Right lobe of liver (tissue), 6 donors: ENCODE data around the gene ITPR1. TPM values are rescaled to one million over a fixed set of nuclear protein-coding genes. Genes with fewer than 3 reads are reported as not detected.
A peak's percentile ranks its signal among the peaks of the same experiment; 100 is the strongest.

Experiments
- ATAC-seq, 4 donors: fragments of 200-7000 bp; cut with Tn5 transposase; one replicate each; pipeline ENCODE4 v1.9.1; 2020; ENCODE audit warnings: mild to moderate bottlenecking in 4 of 4, moderate library complexity in 4 of 4
- DNase-seq, 3 donors: peaks; one replicate each; pipeline ENCODE4 v3.0.0-alpha.2; 2020
- H3K27ac ChIP-seq, 3 donors: fragments of 200-600 bp; one replicate each; pipeline ENCODE4 v1.8.0; 2022
- H3K27me3 ChIP-seq, 2 donors: fragments of 200-600 bp; one replicate each; pipeline ENCODE4 v1.8.0; 2022
- H3K36me3 ChIP-seq, 4 donors: fragments of 200-600 bp; sonication (generic) in 1 of 4; one replicate each; pipeline versions ENCODE4 v1.5.1 to v1.8.0; 2017 to 2022; ENCODE audit warnings: control low read depth in 1 of 4
- H3K4me1 ChIP-seq, 4 donors: fragments of 200-600 bp; sonication (generic) in 1 of 4; one replicate each; pipeline versions ENCODE4 v1.5.1 to v1.8.0; 2017 to 2022; ENCODE audit warnings: control low read depth in 1 of 4
- H3K4me3 ChIP-seq, 3 donors: fragments of 200-600 bp; one replicate each; pipeline ENCODE4 v1.8.0; 2022
- H3K9me3 ChIP-seq, 4 donors: fragments of 200-600 bp; sonication (generic) in 1 of 4; one replicate each; pipeline versions ENCODE4 v1.5.1 to v1.8.0; 2017 to 2022; ENCODE audit warnings: control low read depth in 1 of 4
- CTCF ChIP-seq, 4 donors: fragments of 200-600 bp in 3 of 4; fragments of 450-650 bp in 1 of 4; IDR thresholded peaks; one replicate each; pipeline versions ENCODE4 v1.5.1 to v1.8.0; 2016 to 2022; ENCODE audit warnings: antibody characterized with exemption in 4 of 4, mild to moderate bottlenecking in 2 of 4
- POLR2A ChIP-seq: fragments of 450-650 bp; IDR thresholded peaks from one replicate; pipeline ENCODE4 v1.6.1; 2017; ENCODE audit warnings: antibody characterized with exemption, mild to moderate bottlenecking
- WGBS: methylation state at CpG from one replicate; pipeline ENCODE4 v1.1.6; 2018; ENCODE audit warnings: low coverage, low lambda C conversion rate; ENCODE audit not compliant: insufficient coverage; ENCODE audit errors: missing lambda C conversion rate; 5-methylcytosine and 5-hydroxymethylcytosine counted together
- intact Hi-C, 2 donors: fragments of 100-400 bp; cut with DNase I; formaldehyde crosslinking; loops; one replicate each; pipeline versions ENCODE4 v1.11.2 to v1.14.1; 2022
- total RNA-seq, 6 experiments: library from RNA; depleted of rRNA in 2 of 6; stranded (reverse); fragments of >200 nt in 2 of 6; fragmentation: NEBNext Ultra II Directional in 3 of 6; extraction: Animal tissue kit (Norgen Biotek cat#: 25700) in 3 of 6; gene quantifications; one replicate each; pipeline versions ENCODE4 v1.1.0 to v1.2.4, GENCODE V29; 2016 to 2023
- donor health status: DM: no; HTN: yes; CAD: no.
- donor health status: DM: no; HTN: no; CAD: no.
- donor health status: DM: no; HTN: no; CAD: no.
- donor health status: DM: no; HTN: yes; CAD: no.
- donor health status: DM: no; HTN: yes; CAD: no.

ITPR1 gene
- total RNA-seq, 6 experiments from 2014 or later = 6.5 to 16.2 (median 11.5) TPM

DNA sequence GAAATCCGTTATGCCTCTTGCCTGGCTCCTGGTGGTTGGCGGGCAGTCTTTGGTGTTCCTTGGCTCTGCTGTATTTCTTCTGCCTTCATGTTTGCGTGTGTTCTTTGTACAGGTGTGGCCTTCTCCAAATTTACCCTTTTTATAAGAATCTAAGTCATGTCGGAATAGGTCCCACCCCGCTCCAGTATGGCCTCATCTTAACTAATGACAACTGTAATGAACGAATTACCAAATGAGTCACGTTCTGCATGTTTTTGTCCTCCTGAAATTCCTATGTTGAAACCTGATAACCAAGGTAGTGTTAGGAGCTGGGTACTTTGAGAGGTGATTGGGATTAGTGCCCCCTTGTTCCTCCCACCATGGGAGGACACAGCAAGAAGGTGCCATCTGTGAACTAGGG, 71.1 kb downstream of the ITPR1 start:
- intact Hi-C loops = no loop called here
- 83% methylated on average over 2 of the region's 7 CpGs for WGBS
- no peak overlapping the region for H3K27ac ChIP-seq

GRCh38 chr3:4564928-4565586, 71.9 kb downstream of the ITPR1 start:
- H3K4me1 ChIP-seq = peaks cover 0 to 26% (median 12%) of the 10 kb centered on the region in 4 donors
- no peak overlapping the region for H3K4me3 ChIP-seq
- intact Hi-C loops = no loop called here
- H3K27ac ChIP-seq = peak overlapping the region in 2 of 3 donors; percentile 51 to 69
- no peak for TF ChIP-seq CTCF (IDR thresholded peaks at IDR 0.05)
- TF ChIP-seq POLR2A = no peak
- no peaks in the 10 kb centered on the region for H3K27me3 ChIP-seq
- 71% methylated on average over 5 of the region's 5 CpGs for WGBS
- no peaks in the 10 kb centered on the region for H3K9me3 ChIP-seq
- ATAC-seq (no peak), DNase-seq (no peak)
- H3K36me3 ChIP-seq = no peaks in the 10 kb centered on the region

More for the DNA sequence above, 71.1 kb downstream of the ITPR1 start:
- TF ChIP-seq POLR2A = no peak
- no peak for TF ChIP-seq CTCF (IDR thresholded peaks at IDR 0.05)
- no peaks in the 10 kb centered on the region for H3K27me3 ChIP-seq
- H3K4me1 ChIP-seq = peaks cover 0 to 26% (median 12%) of the 10 kb centered on the region in 4 donors
- no peak for ATAC-seq
- DNase-seq = no peak
- H3K36me3 ChIP-seq = no peaks in the 10 kb centered on the region
- no peaks in the 10 kb centered on the region for H3K9me3 ChIP-seq
- no peak overlapping the region for H3K4me3 ChIP-seq

DNA sequence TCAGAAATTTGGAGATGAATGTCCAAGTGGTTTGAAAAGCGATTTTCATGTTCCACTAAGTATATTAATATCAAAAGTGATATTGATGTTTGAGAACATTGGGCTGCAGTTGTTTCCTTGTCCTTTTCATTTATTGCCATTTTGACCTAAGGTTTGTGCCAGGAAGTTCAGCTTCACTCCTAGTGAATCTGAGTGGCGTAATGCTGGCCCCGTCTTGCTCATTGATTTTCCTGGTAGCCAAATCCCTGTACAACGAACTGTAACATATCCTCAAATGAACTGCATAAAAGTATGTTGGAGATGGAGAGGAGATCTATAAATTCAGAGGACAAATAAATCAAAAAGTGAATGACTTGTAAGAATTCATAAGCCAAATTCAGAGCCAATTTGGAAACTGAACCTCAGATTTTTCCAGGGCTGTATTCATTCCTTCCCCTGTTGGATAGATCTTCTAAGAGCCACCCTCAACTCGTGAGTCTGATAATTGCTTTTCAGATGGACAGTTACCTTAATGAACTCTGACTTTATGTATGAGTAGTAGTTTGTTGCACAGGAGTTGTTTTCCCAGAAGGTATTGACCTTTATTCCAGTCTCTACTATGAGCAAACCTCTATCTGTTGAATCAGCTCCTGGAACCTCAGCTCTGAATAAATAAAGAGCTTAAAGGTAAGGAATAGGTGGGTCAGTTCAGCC, 72.8 kb downstream of the ITPR1 start:
- 13% methylated on average over 5 of the region's 5 CpGs for WGBS
- intact Hi-C loops = no loop called here
- Histone ChIP-seq H3K4me3 (peak overlapping the region in 1 of 3 donors; percentile 13), H3K27me3 (no peaks in the 10 kb centered on the region), H3K27ac (peak overlapping the region; percentile 44 to 69 (median 51)), H3K36me3 (no peaks in the 10 kb centered on the region), H3K9me3 (no peaks in the 10 kb centered on the region), H3K4me1 (peaks cover 0 to 34% (median 12%) of the 10 kb centered on the region in 4 donors)
- peak in 2 of 3 donors; percentile 35 to 61 for DNase-seq
- ATAC-seq = peak; percentile 91 to 94 (median 93)
- TF ChIP-seq CTCF (IDR thresholded peaks at IDR 0.05) (no peak), POLR2A (no peak)

DNA sequence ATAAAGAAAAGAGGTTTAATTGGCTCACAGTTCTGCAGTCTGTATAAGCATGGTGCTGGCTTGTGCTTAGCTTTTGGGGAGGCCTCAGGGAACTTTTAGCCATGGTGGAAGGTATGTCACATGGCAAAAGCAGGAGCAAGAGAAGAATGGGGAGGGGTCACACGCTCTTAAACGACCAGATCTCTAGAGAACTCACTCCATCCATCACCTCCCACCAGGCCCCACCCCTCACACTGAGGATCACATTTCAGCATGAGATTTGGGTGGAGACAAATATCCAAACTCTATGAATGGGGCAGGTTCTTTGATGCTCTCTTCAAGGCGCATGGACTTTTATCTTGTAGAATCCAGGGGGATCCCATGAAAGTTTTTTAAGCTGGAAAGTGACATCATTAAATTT, 75.7 kb downstream of the ITPR1 start:
- 87% methylated on average over 3 of the region's 3 CpGs for WGBS
- H3K27me3 ChIP-seq = no peaks in the 10 kb centered on the region
- intact Hi-C loops = no loop called here
- no peak overlapping the region for H3K4me3 ChIP-seq
- no peaks in the 10 kb centered on the region for H3K36me3 ChIP-seq
- ATAC-seq (no peak), DNase-seq (no peak)
- TF ChIP-seq CTCF (IDR thresholded peaks at IDR 0.05) (no peak), POLR2A (no peak)
- H3K27ac ChIP-seq = no peak overlapping the region
- no peaks in the 10 kb centered on the region for H3K9me3 ChIP-seq
- H3K4me1 ChIP-seq = peaks cover 0 to 26% (median 6%) of the 10 kb centered on the region in 4 donors
